Liver (tissue), 9 donors: ENCODE data around the gene FRMD5. TPM values are rescaled to one million over a fixed set of nuclear protein-coding genes. Genes with fewer than 3 reads are reported as not detected.

Experiments
- DNase-seq: peaks from one replicate; pipeline ENCODE4 v3.0.0-alpha.2; 2017; ENCODE audit warnings: low spot score
- H3K27ac ChIP-seq, 2 donors: one replicate each; pipeline ENCODE4 v1.7.0; 2013; ENCODE audit warnings: inconsistent platforms in 2 of 2, low read length in 2 of 2, control low read depth in 1 of 2, low read depth in 1 of 2, mild to moderate bottlenecking in 1 of 2
- H3K27me3 ChIP-seq, 4 donors: one replicate each; pipeline versions ENCODE4 v1.6.1 to v1.7.0; 2013; ENCODE audit warnings: low read length in 3 of 4, inconsistent platforms in 1 of 4, mild to moderate bottlenecking in 1 of 4, moderate library complexity in 1 of 4; ENCODE audit not compliant: control insufficient read depth in 4 of 4, insufficient read depth in 4 of 4
- H3K36me3 ChIP-seq, 4 donors: one replicate each; pipeline versions ENCODE4 v1.6.1 to v1.7.0; 2013; ENCODE audit warnings: low read length in 3 of 4, mild to moderate bottlenecking in 3 of 4, low read depth in 1 of 4, moderate library complexity in 1 of 4; ENCODE audit not compliant: control insufficient read depth in 4 of 4, insufficient read depth in 3 of 4
- H3K4me1 ChIP-seq, 4 donors: one replicate each; pipeline versions ENCODE4 v1.6.1 to v1.7.0; 2013; ENCODE audit warnings: low read length in 3 of 4, mild to moderate bottlenecking in 3 of 4, moderate library complexity in 1 of 4; ENCODE audit not compliant: control insufficient read depth in 4 of 4, insufficient read depth in 4 of 4
- H3K4me3 ChIP-seq, 3 donors: one replicate each; pipeline versions ENCODE4 v1.6.1 to v1.7.0; 2013; ENCODE audit warnings: low read length in 3 of 3, control low read depth in 1 of 3, low read depth in 1 of 3, mild to moderate bottlenecking in 1 of 3
- H3K9ac ChIP-seq, 2 donors: one replicate each; pipeline ENCODE4 v1.7.0; 2013; ENCODE audit warnings: low read length in 2 of 2, mild to moderate bottlenecking in 2 of 2, moderate library complexity in 2 of 2, control low read depth in 1 of 2, low read depth in 1 of 2
- H3K9me3 ChIP-seq, 4 donors: one replicate each; pipeline versions ENCODE4 v1.6.1 to v1.7.0; 2013; ENCODE audit warnings: low read length in 3 of 4; ENCODE audit not compliant: control insufficient read depth in 4 of 4
- EGR1 ChIP-seq, 2 donors: IDR thresholded peaks; 2 replicates each; pipeline ENCODE4 v1.6.1; 2016 to 2018; ENCODE audit warnings: antibody characterized with exemption in 2 of 2, low read depth in 2 of 2
- FOXA1 ChIP-seq: IDR thresholded peaks from 2 replicates; pipeline ENCODE4 v1.6.1; 2016; ENCODE audit warnings: antibody characterized with exemption
- FOXA2 ChIP-seq: IDR thresholded peaks from 2 replicates; pipeline ENCODE4 v1.6.1; 2016; ENCODE audit warnings: antibody characterized with exemption
- GABPA ChIP-seq, 2 donors: IDR thresholded peaks in 1 of 2; conservative IDR thresholded peaks in 1 of 2; 2 replicates each; pipeline ENCODE4 v1.6.1; 2016; ENCODE audit warnings: antibody characterized with exemption in 2 of 2, mild to moderate bottlenecking in 1 of 2, moderate library complexity in 1 of 2
- HNF4A ChIP-seq, 2 donors: conservative IDR thresholded peaks; 2 replicates each; pipeline ENCODE4 v1.6.1; 2016; ENCODE audit warnings: antibody characterized with exemption in 2 of 2, mild to moderate bottlenecking in 2 of 2
- HNF4G ChIP-seq: IDR thresholded peaks from 2 replicates; pipeline ENCODE4 v1.6.1; 2016; ENCODE audit warnings: antibody characterized with exemption
- JUND ChIP-seq, 2 donors: IDR thresholded peaks; 2 replicates each; pipeline ENCODE4 v1.6.1; 2016; ENCODE audit warnings: antibody characterized with exemption in 2 of 2
- NR2F2 ChIP-seq: IDR thresholded peaks from 2 replicates; pipeline ENCODE4 v1.6.1; 2016; ENCODE audit warnings: antibody characterized with exemption
- RAD21 ChIP-seq, 2 donors: IDR thresholded peaks; 2 replicates each; pipeline ENCODE4 v1.6.1; 2016; ENCODE audit warnings: antibody characterized with exemption in 2 of 2, mild to moderate bottlenecking in 2 of 2
- RXRA ChIP-seq, 2 donors: IDR thresholded peaks; 2 replicates each; pipeline ENCODE4 v1.6.1; 2017 to 2018; ENCODE audit warnings: antibody characterized with exemption in 2 of 2, mild to moderate bottlenecking in 1 of 2
- SP1 ChIP-seq: IDR thresholded peaks from 2 replicates; pipeline ENCODE4 v1.6.1; 2018; ENCODE audit warnings: antibody characterized with exemption, mild to moderate bottlenecking
- TAF1 ChIP-seq: conservative IDR thresholded peaks from 2 replicates; pipeline ENCODE4 v1.6.1; 2016; ENCODE audit warnings: antibody characterized with exemption, mild to moderate bottlenecking
- YY1 ChIP-seq: IDR thresholded peaks from 2 replicates; pipeline ENCODE4 v1.6.1; 2016; ENCODE audit warnings: antibody characterized with exemption, mild to moderate bottlenecking
- WGBS: extraction: QIAGEN DNeasy Blood & Tissue Kit; methylation state at CpG from one replicate; pipeline ENCODE4 v1.1.7; 2013; 5-methylcytosine and 5-hydroxymethylcytosine counted together
- polyA plus RNA-seq, 2 donors: library from polyadenylated mRNA; stranded (reverse) in 1 of 2; unstranded in 1 of 2; fragments of 200-250 nt in 1 of 2; fragments of >200 nt in 1 of 2; fragmentation: Nextera tagmentation in 1 of 2; extraction: Ambion mirVana in 1 of 2; gene quantifications; one replicate each; pipeline versions ENCODE4 v1.2.1 to v1.2.3, GENCODE V29; 2013 to 2015
- total RNA-seq, 2 donors: library from RNA; depleted of rRNA; stranded (reverse); fragments of >200 nt; gene quantifications; one replicate each; pipeline ENCODE4 v1.2.3, GENCODE V29; 2014
- TF ChIP-seq, protein P1 (sequence below): fragments of 150-350 bp; IDR thresholded peaks from 2 replicates; pipeline ENCODE4 v1.5.1; 2017; ENCODE audit warnings: improper control_type of control experiment, low read depth, low read length; ENCODE audit not compliant: missing input control
- TF ChIP-seq, protein P2 (sequence below): IDR thresholded peaks from 2 replicates; pipeline ENCODE4 v1.6.1; 2016; ENCODE audit warnings: antibody characterized with exemption, mild to moderate bottlenecking
- TF ChIP-seq, protein P3 (sequence below): IDR thresholded peaks from 2 replicates; pipeline ENCODE4 v1.6.1; 2016; ENCODE audit warnings: antibody characterized with exemption
- TF ChIP-seq, protein P4 (sequence below): IDR thresholded peaks from 2 replicates; pipeline ENCODE4 v1.6.1; 2016; ENCODE audit warnings: antibody characterized with exemption
- TF ChIP-seq, protein P5 (sequence below): IDR thresholded peaks from 2 replicates; pipeline ENCODE4 v1.6.1; 2016; ENCODE audit warnings: antibody characterized with exemption
- donor health status: healthy.
- donor health status: healthy.
- donor health status: healthy.
- donor health status: healthy.
- donor health status: healthy.

The FRMD5 gene
- total and polyA plus RNA-seq, 4 donors = 0.01 to 0.25 TPM; not detected in 2

DNA sequence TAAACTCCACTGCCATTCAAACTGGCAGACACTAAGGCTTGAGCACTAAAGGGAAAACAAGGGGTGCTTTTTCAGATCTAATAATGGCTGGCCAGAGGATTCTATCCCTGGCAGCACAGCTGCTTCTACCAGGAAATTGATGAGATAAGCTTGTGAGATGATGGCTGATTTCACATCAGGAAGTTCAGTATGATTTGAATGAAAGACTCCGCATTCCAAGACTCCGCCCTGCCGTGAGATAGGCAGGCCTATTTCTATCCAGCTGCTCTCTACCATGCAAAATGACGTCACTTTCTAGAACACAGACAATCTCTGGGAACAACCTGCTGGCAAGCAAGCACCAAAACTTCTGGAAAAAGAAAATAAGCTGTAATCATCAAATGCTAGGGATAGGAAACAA lies 196.5 kb downstream of the FRMD5 start:
- H3K9ac ChIP-seq = no peak overlapping the region
- H3K27ac ChIP-seq = no peak overlapping the region
- DNase-seq = no peak
- H3K36me3 ChIP-seq = no peaks in the 10 kb centered on the region
- no peak for TF ChIP-seq TAF1
- no peak for TF ChIP-seq GABPA (IDR thresholded peaks at IDR 0.05 in 1 of 2, conservative IDR thresholded peaks at IDR 0.05 in 1 of 2)
- no peak for TF ChIP-seq HNF4A (conservative IDR thresholded peaks at IDR 0.05)
- TF ChIP-seq NR2F2 = no peak
- TF ChIP-seq, protein P1, sequence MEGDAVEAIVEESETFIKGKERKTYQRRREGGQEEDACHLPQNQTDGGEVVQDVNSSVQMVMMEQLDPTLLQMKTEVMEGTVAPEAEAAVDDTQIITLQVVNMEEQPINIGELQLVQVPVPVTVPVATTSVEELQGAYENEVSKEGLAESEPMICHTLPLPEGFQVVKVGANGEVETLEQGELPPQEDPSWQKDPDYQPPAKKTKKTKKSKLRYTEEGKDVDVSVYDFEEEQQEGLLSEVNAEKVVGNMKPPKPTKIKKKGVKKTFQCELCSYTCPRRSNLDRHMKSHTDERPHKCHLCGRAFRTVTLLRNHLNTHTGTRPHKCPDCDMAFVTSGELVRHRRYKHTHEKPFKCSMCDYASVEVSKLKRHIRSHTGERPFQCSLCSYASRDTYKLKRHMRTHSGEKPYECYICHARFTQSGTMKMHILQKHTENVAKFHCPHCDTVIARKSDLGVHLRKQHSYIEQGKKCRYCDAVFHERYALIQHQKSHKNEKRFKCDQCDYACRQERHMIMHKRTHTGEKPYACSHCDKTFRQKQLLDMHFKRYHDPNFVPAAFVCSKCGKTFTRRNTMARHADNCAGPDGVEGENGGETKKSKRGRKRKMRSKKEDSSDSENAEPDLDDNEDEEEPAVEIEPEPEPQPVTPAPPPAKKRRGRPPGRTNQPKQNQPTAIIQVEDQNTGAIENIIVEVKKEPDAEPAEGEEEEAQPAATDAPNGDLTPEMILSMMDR = no peak
- no peak for TF ChIP-seq EGR1 (IDR thresholded peaks at IDR 0.05; ENCODE audit: low read depth in 2 of 2)
- TF ChIP-seq FOXA2 = no peak
- TF ChIP-seq RXRA (IDR thresholded peaks at IDR 0.05) = no peak
- TF ChIP-seq, protein P2, sequence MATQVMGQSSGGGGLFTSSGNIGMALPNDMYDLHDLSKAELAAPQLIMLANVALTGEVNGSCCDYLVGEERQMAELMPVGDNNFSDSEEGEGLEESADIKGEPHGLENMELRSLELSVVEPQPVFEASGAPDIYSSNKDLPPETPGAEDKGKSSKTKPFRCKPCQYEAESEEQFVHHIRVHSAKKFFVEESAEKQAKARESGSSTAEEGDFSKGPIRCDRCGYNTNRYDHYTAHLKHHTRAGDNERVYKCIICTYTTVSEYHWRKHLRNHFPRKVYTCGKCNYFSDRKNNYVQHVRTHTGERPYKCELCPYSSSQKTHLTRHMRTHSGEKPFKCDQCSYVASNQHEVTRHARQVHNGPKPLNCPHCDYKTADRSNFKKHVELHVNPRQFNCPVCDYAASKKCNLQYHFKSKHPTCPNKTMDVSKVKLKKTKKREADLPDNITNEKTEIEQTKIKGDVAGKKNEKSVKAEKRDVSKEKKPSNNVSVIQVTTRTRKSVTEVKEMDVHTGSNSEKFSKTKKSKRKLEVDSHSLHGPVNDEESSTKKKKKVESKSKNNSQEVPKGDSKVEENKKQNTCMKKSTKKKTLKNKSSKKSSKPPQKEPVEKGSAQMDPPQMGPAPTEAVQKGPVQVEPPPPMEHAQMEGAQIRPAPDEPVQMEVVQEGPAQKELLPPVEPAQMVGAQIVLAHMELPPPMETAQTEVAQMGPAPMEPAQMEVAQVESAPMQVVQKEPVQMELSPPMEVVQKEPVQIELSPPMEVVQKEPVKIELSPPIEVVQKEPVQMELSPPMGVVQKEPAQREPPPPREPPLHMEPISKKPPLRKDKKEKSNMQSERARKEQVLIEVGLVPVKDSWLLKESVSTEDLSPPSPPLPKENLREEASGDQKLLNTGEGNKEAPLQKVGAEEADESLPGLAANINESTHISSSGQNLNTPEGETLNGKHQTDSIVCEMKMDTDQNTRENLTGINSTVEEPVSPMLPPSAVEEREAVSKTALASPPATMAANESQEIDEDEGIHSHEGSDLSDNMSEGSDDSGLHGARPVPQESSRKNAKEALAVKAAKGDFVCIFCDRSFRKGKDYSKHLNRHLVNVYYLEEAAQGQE = no peak
- TF ChIP-seq HNF4G = no peak
- TF ChIP-seq JUND (IDR thresholded peaks at IDR 0.05) = no peak
- TF ChIP-seq, protein P3, sequence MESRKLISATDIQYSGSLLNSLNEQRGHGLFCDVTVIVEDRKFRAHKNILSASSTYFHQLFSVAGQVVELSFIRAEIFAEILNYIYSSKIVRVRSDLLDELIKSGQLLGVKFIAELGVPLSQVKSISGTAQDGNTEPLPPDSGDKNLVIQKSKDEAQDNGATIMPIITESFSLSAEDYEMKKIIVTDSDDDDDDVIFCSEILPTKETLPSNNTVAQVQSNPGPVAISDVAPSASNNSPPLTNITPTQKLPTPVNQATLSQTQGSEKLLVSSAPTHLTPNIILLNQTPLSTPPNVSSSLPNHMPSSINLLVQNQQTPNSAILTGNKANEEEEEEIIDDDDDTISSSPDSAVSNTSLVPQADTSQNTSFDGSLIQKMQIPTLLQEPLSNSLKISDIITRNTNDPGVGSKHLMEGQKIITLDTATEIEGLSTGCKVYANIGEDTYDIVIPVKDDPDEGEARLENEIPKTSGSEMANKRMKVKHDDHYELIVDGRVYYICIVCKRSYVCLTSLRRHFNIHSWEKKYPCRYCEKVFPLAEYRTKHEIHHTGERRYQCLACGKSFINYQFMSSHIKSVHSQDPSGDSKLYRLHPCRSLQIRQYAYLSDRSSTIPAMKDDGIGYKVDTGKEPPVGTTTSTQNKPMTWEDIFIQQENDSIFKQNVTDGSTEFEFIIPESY = no peak
- TF ChIP-seq YY1 = no peak
- TF ChIP-seq, protein P4, sequence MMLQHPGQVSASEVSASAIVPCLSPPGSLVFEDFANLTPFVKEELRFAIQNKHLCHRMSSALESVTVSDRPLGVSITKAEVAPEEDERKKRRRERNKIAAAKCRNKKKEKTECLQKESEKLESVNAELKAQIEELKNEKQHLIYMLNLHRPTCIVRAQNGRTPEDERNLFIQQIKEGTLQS = no peak
- TF ChIP-seq FOXA1 = no peak
- H3K27me3 ChIP-seq = no peaks in the 10 kb centered on the region
- no peaks in the 10 kb centered on the region for H3K4me1 ChIP-seq
- WGBS = 64% methylated on average over 4 of the region's 4 CpGs
- no peak overlapping the region for H3K4me3 ChIP-seq
- H3K9me3 ChIP-seq = no peaks in the 10 kb centered on the region

DNA sequence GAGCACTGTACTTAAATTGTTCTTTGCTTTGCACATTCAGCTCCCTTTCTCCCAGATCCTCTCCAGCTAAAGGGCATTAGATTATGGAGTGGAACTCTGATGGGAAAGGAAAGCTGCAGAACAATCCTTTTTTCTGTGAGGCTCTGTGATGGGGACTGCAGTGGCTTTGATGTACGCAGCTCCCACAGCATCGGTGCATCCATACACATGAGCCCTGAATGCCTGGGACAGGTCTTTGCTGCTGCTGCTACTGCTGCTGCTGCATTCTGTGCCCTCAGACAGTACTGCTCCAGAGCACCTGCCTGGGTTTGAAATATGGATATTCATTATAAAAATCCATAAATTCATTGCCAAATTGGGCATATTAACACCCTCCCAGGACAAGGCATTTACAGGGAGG lies 203.9 kb downstream of the FRMD5 start:
- DNase-seq = no peak
- TF ChIP-seq HNF4G = no peak
- no peak for TF ChIP-seq GABPA (IDR thresholded peaks at IDR 0.05 in 1 of 2, conservative IDR thresholded peaks at IDR 0.05 in 1 of 2)
- TF ChIP-seq, protein P5, sequence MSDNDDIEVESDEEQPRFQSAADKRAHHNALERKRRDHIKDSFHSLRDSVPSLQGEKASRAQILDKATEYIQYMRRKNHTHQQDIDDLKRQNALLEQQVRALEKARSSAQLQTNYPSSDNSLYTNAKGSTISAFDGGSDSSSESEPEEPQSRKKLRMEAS = no peak
- TF ChIP-seq TAF1 = no peak
- no peak for TF ChIP-seq NR2F2
- TF ChIP-seq, protein P2 = no peak
- no peak for TF ChIP-seq SP1
- TF ChIP-seq, protein P4 = no peak
- no peak for TF ChIP-seq FOXA2
- TF ChIP-seq RAD21 (IDR thresholded peaks at IDR 0.05) = no peak
- TF ChIP-seq, protein P1 = no peak
- no peak for TF ChIP-seq YY1
- TF ChIP-seq RXRA (IDR thresholded peaks at IDR 0.05) = no peak
- Histone ChIP-seq H3K4me1 (no peaks in the 10 kb centered on the region), H3K27ac (no peak overlapping the region), H3K9ac (no peak overlapping the region), H3K27me3 (no peaks in the 10 kb centered on the region), H3K4me3 (no peak overlapping the region), H3K9me3 (no peaks in the 10 kb centered on the region), H3K36me3 (no peaks in the 10 kb centered on the region)
- WGBS = 74% methylated on average over 2 of the region's 2 CpGs
